ENCODE measurements around the gene DDX4.
"Not testable (repeated sequence)": the region's sequence is repeated elsewhere in the genome, so short reads cannot be mapped to it uniquely, and the experiment has no call there.

The DDX4 gene

GRCh38 chr5:55724281-55724680 lies 13.6 kb upstream of the DDX4 start:
- DNase-seq (ENCODE audit: low spot score): no peak

- DNase-seq (ENCODE audit: low spot score): no peak
These were observed 6.0 kb upstream of the DDX4 start for GRCh38 chr5:55731848-55732247.

- no peak for DNase-seq (ENCODE audit: low spot score)
These were observed 5.3 kb upstream of the DDX4 start for GRCh38 chr5:55732585-55732984.

- no peak for DNase-seq (ENCODE audit: low spot score)
These were observed 3.2 kb upstream of the DDX4 start for GRCh38 chr5:55734658-55735057.

GRCh38 chr5:55742778-55743177 lies 4.9 kb downstream of the DDX4 start:
- no peak for DNase-seq (ENCODE audit: low spot score)

GRCh38 chr5:55747778-55748318 lies 10.0 kb downstream of the DDX4 start:
- DNase-seq (ENCODE audit: low spot score): no peak

- no peak for DNase-seq (ENCODE audit: low spot score)
These were observed 11.5 kb downstream of the DDX4 start for GRCh38 chr5:55749387-55749786.

- DNase-seq (ENCODE audit: low spot score): no peak
These were observed 12.2 kb downstream of the DDX4 start for GRCh38 chr5:55750063-55750462.

GRCh38 chr5:55750499-55750898 lies 12.6 kb downstream of the DDX4 start:
- DNase-seq (ENCODE audit: low spot score): no peak

GRCh38 chr5:55758231-55758630 lies 20.4 kb downstream of the DDX4 start:
- DNase-seq (ENCODE audit: low spot score): no peak

GRCh38 chr5:55758714-55759113 lies 20.9 kb downstream of the DDX4 start:
- DNase-seq (ENCODE audit: low spot score): no peak

GRCh38 chr5:55761721-55762120 lies 23.9 kb downstream of the DDX4 start:
- not testable (repeated sequence) for DNase-seq (ENCODE audit: low spot score)

GRCh38 chr5:55763746-55764420 lies 26.0 kb downstream of the DDX4 start:
- no peak for DNase-seq (ENCODE audit: low spot score)

GRCh38 chr5:55768279-55768678 lies 30.4 kb downstream of the DDX4 start:
- no peak for DNase-seq (ENCODE audit: low spot score)

- DNase-seq (ENCODE audit: low spot score): no peak
These were observed 33.4 kb downstream of the DDX4 start for GRCh38 chr5:55771175-55771655.

GRCh38 chr5:55773057-55773456 lies 35.2 kb downstream of the DDX4 start:
- DNase-seq (ENCODE audit: low spot score): no peak

- no peak for DNase-seq (ENCODE audit: low spot score)
These were observed 39.5 kb downstream of the DDX4 start for GRCh38 chr5:55777332-55777731.

- no peak for DNase-seq (ENCODE audit: low spot score)
These were observed 63.1 kb downstream of the DDX4 start for GRCh38 chr5:55800924-55801323.

GRCh38 chr5:55808814-55809213 lies 71.0 kb downstream of the DDX4 start:
- not testable (repeated sequence) for DNase-seq (ENCODE audit: low spot score)

- not testable (repeated sequence) for DNase-seq (ENCODE audit: low spot score)
These were observed 78.1 kb downstream of the DDX4 start for GRCh38 chr5:55815939-55816338.

- peak; percentile 72 for DNase-seq (ENCODE audit: low spot score)
These were observed 78.5 kb downstream of the DDX4 start for GRCh38 chr5:55816342-55816741.

- DNase-seq (ENCODE audit: low spot score): no peak
These were observed 79.2 kb downstream of the DDX4 start for GRCh38 chr5:55817030-55817429.

- no peak for DNase-seq (ENCODE audit: low spot score)
These were observed 82.6 kb downstream of the DDX4 start for GRCh38 chr5:55820488-55820887.

Data from AG08396 (cell line).